D721Med (cell line): Measurements from ENCODE around the gene ADGRL2.

Experiments
- DNase-seq: peaks from one replicate; pipeline ENCODE4 v3.0.0; 2011; ENCODE audit warnings: low spot score; ENCODE audit not compliant: insufficient read length
- FAIRE-seq: peaks from 2 replicates; lab custom pipeline; 2011; peaks lifted over from hg19 to GRCh38; lab: Jason Lieb, UNC
- TF ChIP-seq, protein P1 (sequence below): IDR thresholded peaks from 2 replicates; pipeline ENCODE4 v1.5.1; 2012; ENCODE audit warnings: mild to moderate bottlenecking, control low read depth; ENCODE audit not compliant: insufficient read depth; ENCODE audit errors: missing control alignments

Gene ADGRL2

GRCh38 chr1:81846630-81847029 lies 45.9 kb downstream of the ADGRL2 start:
- DNase-seq (no peak), FAIRE-seq (no peak)
- TF ChIP-seq, protein P1, sequence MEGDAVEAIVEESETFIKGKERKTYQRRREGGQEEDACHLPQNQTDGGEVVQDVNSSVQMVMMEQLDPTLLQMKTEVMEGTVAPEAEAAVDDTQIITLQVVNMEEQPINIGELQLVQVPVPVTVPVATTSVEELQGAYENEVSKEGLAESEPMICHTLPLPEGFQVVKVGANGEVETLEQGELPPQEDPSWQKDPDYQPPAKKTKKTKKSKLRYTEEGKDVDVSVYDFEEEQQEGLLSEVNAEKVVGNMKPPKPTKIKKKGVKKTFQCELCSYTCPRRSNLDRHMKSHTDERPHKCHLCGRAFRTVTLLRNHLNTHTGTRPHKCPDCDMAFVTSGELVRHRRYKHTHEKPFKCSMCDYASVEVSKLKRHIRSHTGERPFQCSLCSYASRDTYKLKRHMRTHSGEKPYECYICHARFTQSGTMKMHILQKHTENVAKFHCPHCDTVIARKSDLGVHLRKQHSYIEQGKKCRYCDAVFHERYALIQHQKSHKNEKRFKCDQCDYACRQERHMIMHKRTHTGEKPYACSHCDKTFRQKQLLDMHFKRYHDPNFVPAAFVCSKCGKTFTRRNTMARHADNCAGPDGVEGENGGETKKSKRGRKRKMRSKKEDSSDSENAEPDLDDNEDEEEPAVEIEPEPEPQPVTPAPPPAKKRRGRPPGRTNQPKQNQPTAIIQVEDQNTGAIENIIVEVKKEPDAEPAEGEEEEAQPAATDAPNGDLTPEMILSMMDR: no peak

DNA sequence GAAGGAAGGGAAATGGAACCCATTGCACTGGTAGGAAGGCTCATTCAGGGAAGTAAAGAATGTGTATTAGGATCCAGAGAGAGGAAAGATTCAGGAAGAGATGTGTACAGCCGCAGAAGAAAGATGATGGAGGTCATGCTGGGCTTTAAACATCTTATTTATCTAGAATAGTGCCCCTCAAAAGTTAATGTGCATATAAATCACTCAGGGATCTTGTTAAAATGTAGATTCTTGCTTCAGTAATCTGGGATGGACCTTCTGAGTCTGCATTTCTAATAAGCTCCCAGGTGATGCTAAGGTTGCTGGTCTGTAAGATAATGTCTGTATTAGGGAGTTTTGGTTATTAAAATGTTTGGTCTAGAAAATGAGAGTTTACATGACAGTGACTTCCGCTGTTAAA lies 46.3 kb downstream of the ADGRL2 start:
- FAIRE-seq (no peak), DNase-seq (no peak)
- TF ChIP-seq, protein P1: no peak

GRCh38 chr1:81848880-81849682 lies 48.3 kb downstream of the ADGRL2 start:
- TF ChIP-seq, protein P1: no peak
- FAIRE-seq (peak; percentile 6), DNase-seq (no peak)

GRCh38 chr1:81850031-81850430 lies 49.3 kb downstream of the ADGRL2 start:
- FAIRE-seq (no peak), DNase-seq (no peak)
- TF ChIP-seq, protein P1: no peak

DNA sequence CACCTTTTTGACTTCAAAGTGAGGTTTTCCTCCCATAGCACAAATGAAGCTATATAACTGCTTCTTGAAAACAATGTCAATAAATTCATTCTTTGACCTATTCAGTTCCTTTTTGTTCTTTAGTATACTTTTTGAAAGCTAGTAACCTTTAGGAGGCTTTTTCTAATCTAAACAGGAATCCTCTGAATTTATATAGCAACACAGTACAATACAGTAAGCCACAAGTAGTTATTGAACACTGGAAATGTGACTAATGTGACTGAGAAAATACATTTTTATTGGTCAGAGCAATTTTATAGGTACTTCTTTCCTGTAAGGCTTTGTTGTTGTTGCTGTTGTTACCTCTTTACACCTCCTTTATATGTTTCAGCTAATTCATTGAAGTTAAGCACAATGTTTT lies 49.8 kb downstream of the ADGRL2 start:
- no peak for DNase-seq
- FAIRE-seq: no peak
- TF ChIP-seq, protein P1: no peak

DNA sequence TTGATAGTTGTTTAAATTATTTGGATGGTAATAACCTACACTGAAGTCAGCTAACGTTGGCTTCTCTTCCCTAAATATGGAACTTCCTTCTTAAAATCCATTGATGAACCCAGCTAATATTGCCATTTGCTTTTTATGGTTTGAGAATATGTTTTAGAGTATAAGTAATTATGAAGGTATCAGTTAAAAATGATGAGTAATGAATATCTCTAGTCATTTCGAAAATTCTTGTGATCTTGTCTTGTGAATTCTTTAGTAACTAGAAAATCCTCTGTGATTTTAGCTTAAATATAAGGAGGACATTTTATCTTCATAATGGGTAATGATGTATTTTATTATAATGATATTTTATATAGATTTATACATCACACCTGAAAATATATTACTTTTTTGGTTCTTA lies 50.5 kb downstream of the ADGRL2 start:
- no peak for FAIRE-seq
- DNase-seq: no peak
- TF ChIP-seq, protein P1: no peak

DNA sequence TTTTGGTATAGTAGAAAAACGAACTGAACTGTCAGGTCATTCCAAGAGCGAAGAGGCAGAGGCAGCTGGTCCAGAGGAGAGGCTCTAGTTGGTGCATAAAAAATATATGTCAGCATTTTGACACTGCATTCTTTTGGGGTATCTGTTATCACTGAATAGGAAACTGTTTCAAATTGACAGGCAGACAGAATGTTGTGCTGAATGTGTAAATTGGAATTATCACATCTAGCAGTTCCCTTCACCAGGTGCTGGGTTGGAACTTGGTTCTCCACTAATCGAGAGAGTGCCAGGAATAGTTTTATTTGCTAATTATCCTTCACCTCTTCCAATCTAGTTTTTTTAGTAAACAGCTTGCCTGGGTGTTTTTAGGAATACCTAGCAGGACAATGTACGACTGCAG lies 52.2 kb downstream of the ADGRL2 start:
- TF ChIP-seq, protein P1: no peak
- FAIRE-seq: no peak

More for the DNA sequence above, 52.2 kb downstream of the ADGRL2 start:
- no peak for DNase-seq
